Activated CD4-positive, alpha-beta T cell treated with anti-CD3 and anti-CD28 coated beads, Interleukin-2, amount 10 ng/mL, durations not matched to agents 7 days and 5 days (primary cell): ENCODE measurements around the gene EFCAB11. TPM values are rescaled to one million over a fixed set of nuclear protein-coding genes. Genes with fewer than 3 reads are reported as not detected.

Source experiments
- CTCF ChIA-PET: fragments of 350-600 bp; sonication (Branson Sonifier 250); formaldehyde crosslinking; loops from one replicate; lab custom pipeline; 2021; ENCODE audit warnings: antibody characterized with exemption; lab: Charles Lee
- POLR2A ChIA-PET: fragments of 350-600 bp; sonication (Branson Sonifier 250); formaldehyde crosslinking; loops from one replicate; lab custom pipeline; 2021; ENCODE audit warnings: antibody characterized with exemption; lab: Charles Lee
- DNase-seq: peaks from one replicate; pipeline ENCODE4 v3.0.0-alpha.2; 2020
- H3K27ac Mint-ChIP-seq: one replicate; pipeline ENCODE4 v1.8.0; 2021; ENCODE audit warnings: mild to moderate bottlenecking, moderate library complexity, mixed read lengths
- H3K27me3 Mint-ChIP-seq: one replicate; pipeline ENCODE4 v1.8.0; 2021; ENCODE audit warnings: mixed read lengths
- H3K36me3 Mint-ChIP-seq: one replicate; pipeline ENCODE4 v1.8.0; 2021; ENCODE audit warnings: low read depth, mixed read lengths
- H3K4me1 Mint-ChIP-seq: one replicate; pipeline ENCODE4 v1.8.0; 2021; ENCODE audit warnings: mixed read lengths
- H3K4me3 Mint-ChIP-seq: one replicate; pipeline ENCODE4 v1.8.0; 2021; ENCODE audit warnings: mild to moderate bottlenecking, moderate library complexity, mixed read lengths
- H3K9me3 Mint-ChIP-seq: one replicate; pipeline ENCODE4 v1.8.0; 2021; ENCODE audit warnings: mixed read lengths
- total RNA-seq, 2 experiments: library from RNA; stranded (reverse); gene quantifications; one replicate each; pipeline ENCODE4 v1.2.3, GENCODE V29; 2021

Gene EFCAB11
- total RNA-seq, 2 experiments from 2014 or later: 7.7 to 8.6 TPM

DNA sequence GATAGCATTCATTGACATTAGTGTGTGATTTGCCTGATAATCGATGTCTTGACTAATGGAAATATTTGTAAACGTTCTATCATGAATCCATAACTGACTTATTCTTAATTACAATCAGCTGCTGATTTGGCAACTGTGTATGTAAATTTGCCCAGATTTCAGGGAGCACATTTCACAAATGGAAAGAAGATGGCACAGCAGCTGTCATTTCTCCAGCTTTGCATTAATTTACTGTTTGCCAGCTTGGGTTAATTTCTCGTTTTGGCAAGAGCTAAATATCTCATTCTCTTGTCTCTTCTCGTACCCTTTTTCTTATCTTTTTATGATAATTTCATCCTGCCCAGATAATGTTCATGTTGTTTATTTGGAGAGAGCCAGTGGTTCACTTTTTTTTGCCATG, 24.1 kb upstream of the EFCAB11 start:
- Mint-ChIP-seq H3K36me3 (peaks cover 37% of the 10 kb centered on the region), H3K4me3 (no peak overlapping the region), H3K27ac (no peak overlapping the region), H3K9me3 (no peaks in the 10 kb centered on the region), H3K27me3 (no peaks in the 10 kb centered on the region), H3K4me1 (no peaks in the 10 kb centered on the region)
- DNase-seq: no peak
- CTCF ChIA-PET: interaction anchor here (0.7 to 1.9 kb wide), 2 partner anchors 16 to 39 kb away, joined by 4 to 5 read pairs; no protein-coding TSS in a partner anchor
- POLR2A ChIA-PET: no interaction called here

DNA sequence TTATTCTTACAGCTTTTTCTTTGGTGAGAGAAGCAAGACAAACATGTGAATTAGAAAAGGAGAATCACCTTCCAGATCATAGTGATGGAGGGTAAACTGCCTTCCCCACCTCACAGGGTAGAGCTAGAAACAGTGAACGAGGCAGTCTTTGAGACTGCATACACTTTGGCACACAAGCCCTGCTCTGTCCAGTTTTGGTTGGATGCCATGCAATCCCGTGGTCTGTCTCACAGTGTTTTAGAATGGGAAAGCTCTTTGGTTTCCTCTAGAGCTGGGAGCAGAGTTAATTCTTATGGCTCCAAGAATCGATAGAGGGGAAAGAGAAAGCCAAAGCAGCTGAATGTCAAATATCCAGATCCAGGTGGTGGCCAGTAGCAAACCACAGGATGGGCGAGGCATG, 23.1 kb upstream of the EFCAB11 start:
- Mint-ChIP-seq H3K27ac (no peak overlapping the region), H3K4me3 (no peak overlapping the region), H3K9me3 (no peaks in the 10 kb centered on the region), H3K27me3 (no peaks in the 10 kb centered on the region), H3K4me1 (no peaks in the 10 kb centered on the region), H3K36me3 (peaks cover 38% of the 10 kb centered on the region)
- DNase-seq: no peak
- POLR2A ChIA-PET: interaction anchor here (0.6 kb wide), 1 partner anchor 277 kb away, joined by 4 read pairs; no protein-coding TSS in a partner anchor
- CTCF ChIA-PET: interaction anchor here (0.8 to 1.9 kb wide), 2 partner anchors 22 to 38 kb away, joined by 3 to 5 read pairs; no protein-coding TSS in a partner anchor

DNA sequence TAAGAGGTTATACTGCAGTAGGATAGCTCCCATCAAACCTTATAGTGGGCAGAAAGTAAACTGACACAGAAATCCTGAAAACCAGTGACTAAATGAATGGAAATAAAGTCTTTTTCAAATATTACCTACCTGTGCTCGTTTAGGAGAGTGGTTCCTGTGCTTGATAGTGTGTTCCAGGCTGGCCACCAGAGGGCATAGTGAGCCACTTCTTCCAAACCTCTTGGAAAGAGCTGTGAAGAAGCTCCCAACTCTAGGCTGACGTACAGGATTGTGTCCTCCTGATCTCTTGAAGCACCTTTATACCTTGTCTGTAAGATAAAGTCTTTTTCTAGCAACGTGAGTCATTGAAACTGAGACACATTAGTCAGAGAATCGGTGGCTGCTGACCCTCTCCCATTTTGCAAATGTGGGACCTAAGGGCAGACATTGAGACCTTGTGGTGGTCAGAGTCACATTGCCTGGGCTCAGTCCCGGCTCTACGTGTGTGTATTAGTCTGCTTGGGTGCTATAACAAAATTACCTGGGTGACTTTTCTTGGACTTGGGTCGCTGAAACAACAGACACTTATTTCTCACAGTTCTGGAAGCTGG, 18.8 kb upstream of the EFCAB11 start:
- no peaks in the 10 kb centered on the region for H3K9me3 Mint-ChIP-seq
- ChIA-PET CTCF (interaction anchor here (0.6 to 3.7 kb wide), 8 partner anchors 9 to 1255 kb away, joined by 3 to 11 read pairs (median 4); no protein-coding TSS in a partner anchor), POLR2A (no interaction called here)
- H3K36me3 Mint-ChIP-seq: peaks cover 47% of the 10 kb centered on the region
- H3K4me1 Mint-ChIP-seq: no peaks in the 10 kb centered on the region
- peak; percentile 65 for DNase-seq
- no peaks in the 10 kb centered on the region for H3K27me3 Mint-ChIP-seq
- H3K4me3 Mint-ChIP-seq: no peak overlapping the region
- no peak overlapping the region for H3K27ac Mint-ChIP-seq

DNA sequence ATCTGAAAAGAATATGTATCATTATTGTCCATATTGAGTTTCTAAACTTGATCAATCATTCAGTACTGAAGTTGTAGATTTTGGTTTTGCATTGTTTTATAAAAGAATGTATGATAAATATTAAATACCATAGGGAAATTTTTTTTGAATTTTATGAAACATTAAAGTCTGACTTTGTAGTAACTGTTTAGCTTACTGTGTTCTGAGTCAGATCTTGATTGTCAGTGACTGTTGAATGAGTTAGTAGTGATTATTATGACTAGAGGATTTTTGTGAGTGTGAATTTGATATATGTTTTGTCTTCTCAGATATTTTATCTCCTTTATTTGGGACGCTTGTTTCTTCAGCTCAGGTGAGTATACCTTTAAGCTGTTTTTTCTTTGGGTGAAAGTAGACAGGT, 11.3 kb upstream of the EFCAB11 start:
- Mint-ChIP-seq H3K4me3 (no peak overlapping the region), H3K4me1 (peaks cover 17% of the 10 kb centered on the region), H3K9me3 (no peaks in the 10 kb centered on the region), H3K36me3 (peaks cover 58% of the 10 kb centered on the region), H3K27ac (no peak overlapping the region), H3K27me3 (no peaks in the 10 kb centered on the region)
- no peak for DNase-seq
- ChIA-PET POLR2A (no interaction called here), CTCF (interaction anchor here (0.8 to 1.4 kb wide), 3 partner anchors 11 to 434 kb away, joined by 3 to 4 read pairs (median 3); partner anchors contain the start of gene EFCAB11)

DNA sequence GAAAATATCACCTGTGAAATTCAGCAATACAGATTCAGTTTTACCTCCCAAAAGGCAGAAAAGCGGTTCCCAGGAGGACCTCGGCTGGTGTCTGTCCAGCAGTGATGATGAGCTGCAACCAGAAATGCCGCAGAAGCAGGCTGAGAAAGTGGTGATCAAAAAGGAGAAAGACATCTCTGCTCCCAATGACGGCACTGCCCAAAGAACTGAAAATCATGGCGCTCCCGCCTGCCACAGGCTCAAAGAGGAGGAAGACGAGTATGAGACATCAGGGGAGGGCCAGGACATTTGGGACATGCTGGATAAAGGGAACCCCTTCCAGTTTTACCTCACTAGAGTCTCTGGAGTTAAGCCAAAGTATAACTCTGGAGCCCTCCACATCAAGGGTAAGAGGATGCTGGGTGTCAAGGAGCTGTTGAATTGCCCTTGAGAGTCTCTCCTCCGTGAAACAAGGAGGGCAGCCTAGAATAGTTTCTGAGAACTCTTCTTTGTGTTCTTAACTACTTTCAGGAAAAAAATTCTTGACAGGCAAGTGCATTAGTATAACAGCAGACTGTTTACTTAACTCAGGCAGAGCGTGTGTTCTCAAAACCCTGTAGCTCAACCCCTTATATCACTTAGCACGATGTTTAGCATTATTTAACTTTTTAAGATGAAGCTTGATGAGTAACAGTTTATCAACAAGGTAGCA, 8.9 kb upstream of the EFCAB11 start:
- DNase-seq: no peak
- Mint-ChIP-seq H3K4me3 (no peak overlapping the region), H3K36me3 (peaks cover 64% of the 10 kb centered on the region), H3K27ac (no peak overlapping the region), H3K9me3 (no peaks in the 10 kb centered on the region), H3K27me3 (no peaks in the 10 kb centered on the region), H3K4me1 (peaks cover 40% of the 10 kb centered on the region)
- CTCF ChIA-PET: interaction anchor here (1.1 kb wide), 1 partner anchor 10 kb away, joined by 5 read pairs; no protein-coding TSS in a partner anchor
- POLR2A ChIA-PET: no interaction called here

DNA sequence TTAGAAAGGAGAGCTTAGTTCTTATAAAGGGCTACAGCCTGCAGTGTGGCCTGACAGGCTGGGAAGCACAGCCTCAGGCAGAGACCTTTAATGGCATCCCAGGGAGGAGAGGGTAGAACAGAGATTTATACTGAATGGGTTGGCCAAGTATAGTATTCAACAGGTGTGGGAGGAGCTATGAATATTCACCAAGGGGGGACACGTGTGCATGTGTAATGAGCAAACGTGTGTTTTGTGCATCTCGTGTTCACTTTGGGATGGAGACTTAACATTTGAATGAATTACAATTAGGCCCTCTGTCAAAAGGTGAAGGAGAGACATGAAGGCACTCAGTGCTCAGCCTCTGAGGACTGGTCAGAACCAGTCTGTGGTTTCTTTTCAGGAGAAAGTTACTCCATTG, 6.4 kb upstream of the EFCAB11 start:
- ChIA-PET CTCF (interaction anchor here (0.6 to 1.9 kb wide), 3 partner anchors 13 to 798 kb away, joined by 3 to 5 read pairs (median 4); no protein-coding TSS in a partner anchor), POLR2A (no interaction called here)
- Mint-ChIP-seq H3K27ac (peak overlapping the region; percentile 92), H3K4me3 (no peak overlapping the region), H3K36me3 (peaks cover 74% of the 10 kb centered on the region), H3K9me3 (peaks cover 5% of the 10 kb centered on the region), H3K27me3 (no peaks in the 10 kb centered on the region), H3K4me1 (peaks cover 59% of the 10 kb centered on the region)
- DNase-seq: no peak

DNA sequence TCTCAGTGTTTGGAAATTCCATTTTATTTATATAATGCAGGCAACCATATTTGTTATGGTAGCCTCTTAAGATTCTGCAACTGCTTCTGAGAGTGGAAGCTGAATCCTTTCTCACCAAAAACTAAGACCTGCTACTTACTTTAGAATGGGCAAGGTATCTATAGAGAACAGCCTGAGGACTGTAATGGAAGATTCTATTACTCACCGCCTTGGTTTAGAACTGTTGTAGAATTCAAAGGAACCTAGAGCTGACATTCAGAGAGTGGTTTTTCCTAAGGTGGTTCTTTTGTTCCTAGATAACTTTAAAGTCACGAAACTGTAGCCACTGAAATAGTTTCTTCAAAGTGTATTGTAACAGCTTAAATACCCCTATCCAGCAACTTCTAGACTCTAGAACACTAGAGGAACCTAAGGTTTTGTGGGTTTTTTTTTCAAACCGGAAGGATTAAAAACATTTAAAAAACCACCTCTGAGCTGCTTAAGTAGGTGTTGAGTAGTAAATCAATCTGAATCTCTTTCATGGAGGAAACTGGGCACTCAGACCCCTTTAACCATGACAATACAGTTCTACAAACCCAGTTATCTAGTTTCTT, 5.4 kb upstream of the EFCAB11 start:
- peaks cover 5% of the 10 kb centered on the region for H3K9me3 Mint-ChIP-seq
- no peak for DNase-seq
- POLR2A ChIA-PET: interaction anchor here (0.5 to 0.7 kb wide), 2 partner anchors 21 to 1395 kb away, joined by 3 read pairs; no protein-coding TSS in a partner anchor
- peak overlapping the region; percentile 49 for H3K4me3 Mint-ChIP-seq
- CTCF ChIA-PET: interaction anchor here (0.5 to 1.2 kb wide), 4 partner anchors 9 to 809 kb away, joined by 3 to 5 read pairs (median 4); no protein-coding TSS in a partner anchor
- H3K27ac Mint-ChIP-seq: peak overlapping the region; percentile 92
- peaks cover 69% of the 10 kb centered on the region for H3K36me3 Mint-ChIP-seq
- peaks cover 59% of the 10 kb centered on the region for H3K4me1 Mint-ChIP-seq
- H3K27me3 Mint-ChIP-seq: no peaks in the 10 kb centered on the region

DNA sequence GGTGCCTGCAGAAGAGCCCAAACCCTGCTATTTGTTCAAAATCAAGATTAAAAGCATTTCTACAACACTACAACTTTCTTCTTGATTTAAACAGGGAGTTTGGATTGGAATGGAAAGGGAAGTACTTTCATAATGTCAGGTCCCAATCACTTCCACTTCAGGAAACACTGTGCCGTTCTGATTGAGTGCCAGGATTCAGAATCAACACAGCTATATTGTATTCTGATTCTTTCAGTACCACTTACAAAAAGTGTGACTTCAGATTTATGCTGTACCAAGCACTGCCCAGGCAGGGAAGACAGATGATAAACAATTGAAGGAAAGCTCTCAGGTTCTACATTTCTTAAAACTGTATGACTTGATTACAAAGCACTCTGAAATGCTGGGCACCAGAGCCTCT, 4.4 kb upstream of the EFCAB11 start:
- no peaks in the 10 kb centered on the region for H3K27me3 Mint-ChIP-seq
- POLR2A ChIA-PET: no interaction called here
- CTCF ChIA-PET: interaction anchor here (1.2 kb wide), 1 partner anchor 13 kb away, joined by 5 read pairs; no protein-coding TSS in a partner anchor
- H3K36me3 Mint-ChIP-seq: peaks cover 62% of the 10 kb centered on the region
- H3K4me3 Mint-ChIP-seq: no peak overlapping the region
- peak overlapping the region; percentile 37 for H3K27ac Mint-ChIP-seq
- H3K4me1 Mint-ChIP-seq: peaks cover 63% of the 10 kb centered on the region
- H3K9me3 Mint-ChIP-seq: peaks cover 5% of the 10 kb centered on the region
- no peak for DNase-seq

DNA sequence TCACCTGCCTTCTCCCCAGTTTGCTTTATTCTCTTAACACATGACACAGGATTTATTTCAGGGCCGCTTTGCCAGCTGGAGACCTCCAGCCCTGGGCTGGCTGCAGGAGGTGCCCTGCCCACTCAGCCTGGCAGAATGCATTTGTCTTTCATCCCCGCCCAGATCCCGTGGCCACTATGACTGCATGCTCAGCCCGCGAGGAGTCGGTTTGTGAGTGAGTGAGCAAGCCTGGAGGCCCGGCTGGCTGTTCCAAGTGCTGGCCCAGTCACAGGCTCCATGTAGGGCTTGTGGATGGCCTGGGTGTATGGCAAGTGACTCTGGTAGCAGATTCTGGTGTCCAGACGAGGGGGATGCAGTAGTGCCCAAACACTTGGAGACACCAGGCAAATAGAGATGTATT, 3.3 kb upstream of the EFCAB11 start:
- Mint-ChIP-seq H3K27ac (peak overlapping the region; percentile 99), H3K9me3 (peaks cover 5% of the 10 kb centered on the region), H3K4me3 (peak overlapping the region; percentile 95), H3K27me3 (no peaks in the 10 kb centered on the region), H3K36me3 (peaks cover 50% of the 10 kb centered on the region), H3K4me1 (peaks cover 72% of the 10 kb centered on the region)
- POLR2A ChIA-PET: no interaction called here
- CTCF ChIA-PET: interaction anchor here (0.6 to 2.4 kb wide), 3 partner anchors 13 to 32 kb away, joined by 3 to 12 read pairs (median 3); no protein-coding TSS in a partner anchor
- DNase-seq: no peak

DNA sequence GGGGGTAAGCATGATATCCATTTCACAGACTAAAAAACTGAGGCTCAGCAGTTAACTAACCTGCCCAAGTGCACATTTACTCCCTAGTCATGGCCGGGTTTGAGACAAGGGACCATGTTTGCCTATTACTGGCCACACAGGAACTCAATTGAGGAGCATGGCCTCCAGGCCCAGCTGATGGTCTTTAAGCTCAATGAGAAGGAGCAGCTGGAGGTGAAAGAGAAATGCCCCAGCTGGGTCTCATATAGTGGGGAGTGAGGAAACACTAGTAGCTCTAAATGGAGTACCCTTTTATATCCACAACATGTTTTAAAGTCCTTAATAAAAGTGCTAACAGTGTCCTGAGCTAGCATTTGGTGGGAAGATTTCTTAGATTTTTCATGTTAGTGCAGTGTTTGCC, 2.8 kb upstream of the EFCAB11 start:
- CTCF ChIA-PET: interaction anchor here (1.0 to 2.4 kb wide), 2 partner anchors 13 to 24 kb away, joined by 3 to 12 read pairs; no protein-coding TSS in a partner anchor
- peaks cover 46% of the 10 kb centered on the region for H3K36me3 Mint-ChIP-seq
- peaks cover 74% of the 10 kb centered on the region for H3K4me1 Mint-ChIP-seq
- H3K27ac Mint-ChIP-seq: peak overlapping the region; percentile 99
- H3K27me3 Mint-ChIP-seq: no peaks in the 10 kb centered on the region
- H3K9me3 Mint-ChIP-seq: peaks cover 5% of the 10 kb centered on the region
- DNase-seq: no peak
- peak overlapping the region; percentile 95 for H3K4me3 Mint-ChIP-seq
- POLR2A ChIA-PET: no interaction called here

DNA sequence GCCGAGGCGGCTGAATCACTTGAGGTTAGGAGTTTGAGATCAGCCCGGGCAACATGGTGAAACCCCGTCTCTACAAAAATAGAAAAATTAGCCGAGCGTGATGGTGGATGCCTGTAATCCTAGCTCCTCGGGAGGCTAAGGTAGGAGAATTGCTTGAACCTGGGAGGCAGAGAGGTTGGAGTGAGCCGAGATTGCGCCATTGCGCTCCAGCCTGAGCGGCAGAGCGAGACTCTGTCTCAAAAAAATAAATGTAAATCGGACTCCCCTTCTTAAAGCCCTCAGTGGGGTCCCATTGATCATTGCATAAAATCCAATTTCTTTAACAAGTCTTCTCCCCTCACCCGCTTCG, 2.1 kb upstream of the EFCAB11 start:
- no peak for DNase-seq
- H3K9me3 Mint-ChIP-seq: peaks cover 5% of the 10 kb centered on the region
- ChIA-PET POLR2A (interaction anchor here (0.6 to 1.2 kb wide), 3 partner anchors 652 to 1395 kb away, joined by 3 to 6 read pairs (median 4); no protein-coding TSS in a partner anchor), CTCF (interaction anchor here (2.4 kb wide), 1 partner anchor 14 kb away, joined by 12 read pairs; no protein-coding TSS in a partner anchor)
- H3K27ac Mint-ChIP-seq: peak overlapping the region; percentile 99
- H3K36me3 Mint-ChIP-seq: peaks cover 46% of the 10 kb centered on the region
- H3K4me1 Mint-ChIP-seq: peaks cover 71% of the 10 kb centered on the region
- no peaks in the 10 kb centered on the region for H3K27me3 Mint-ChIP-seq
- H3K4me3 Mint-ChIP-seq: peak overlapping the region; percentile 95
